Neural progenitor cell (in vitro differentiated cells): ENCODE data around the gene VAMP7. TPM values are rescaled to one million over a fixed set of nuclear protein-coding genes. Genes with fewer than 3 reads are reported as not detected.
"Not testable (repeated sequence)": the region's sequence is repeated elsewhere in the genome, so short reads cannot be mapped to it uniquely, and the experiment has no call there.

Source experiments
- DNase-seq: peaks from one replicate; pipeline ENCODE4 v3.0.0-alpha.2; 2016; ENCODE audit warnings: low spot score
- H2AFZ ChIP-seq: fragments of 200-600 bp; sonication (generic); replicated peaks from 2 replicates; pipeline ENCODE4 v1.6.1; 2016; ENCODE audit warnings: antibody characterized with exemption
- H3F3A ChIP-seq: fragments of 200-600 bp; sonication (generic); 2 replicates; pipeline ENCODE4 v1.6.1; 2016; ENCODE audit warnings: antibody characterized with exemption, low read depth
- H3K27ac ChIP-seq: fragments of 200-600 bp; sonication (generic); 2 replicates; pipeline ENCODE4 v1.5.1; 2016; ENCODE audit warnings: mild to moderate bottlenecking
- H3K27me3 ChIP-seq: fragments of 200-600 bp; sonication (generic); 2 replicates; pipeline ENCODE4 v1.6.1; 2016; ENCODE audit warnings: mild to moderate bottlenecking, moderate library complexity
- H3K36me3 ChIP-seq: fragments of 200-600 bp; sonication (generic); 2 replicates; pipeline ENCODE4 v1.5.1; 2016
- H3K4me1 ChIP-seq: fragments of 200-600 bp; sonication (generic); 2 replicates; pipeline ENCODE4 v1.6.1; 2016; ENCODE audit warnings: mixed run types
- H3K4me2 ChIP-seq: fragments of 200-600 bp; sonication (generic); 2 replicates; pipeline ENCODE4 v1.6.1; 2016
- H3K4me3 ChIP-seq: fragments of 200-600 bp; sonication (generic); 2 replicates; pipeline ENCODE4 v1.5.1; 2016
- H3K79me2 ChIP-seq: fragments of 200-600 bp; sonication (generic); 2 replicates; pipeline ENCODE4 v1.6.1; 2016; ENCODE audit warnings: low read depth
- H3K9ac ChIP-seq: fragments of 200-600 bp; sonication (generic); 2 replicates; pipeline ENCODE4 v1.6.1; 2016
- H3K9me3 ChIP-seq: fragments of 200-600 bp; sonication (generic); 2 replicates; pipeline ENCODE4 v1.5.1; 2016; ENCODE audit warnings: low read depth
- H4K20me1 ChIP-seq: fragments of 200-600 bp; sonication (generic); 2 replicates; pipeline ENCODE4 v1.6.1; 2016; ENCODE audit warnings: low read depth
- H3K27ac Mint-ChIP-seq: 3 replicates; pipeline ENCODE4 v1.8.0; 2021; ENCODE audit warnings: mixed read lengths
- H3K27me3 Mint-ChIP-seq: 2 replicates; pipeline ENCODE4 v1.8.0; 2022; ENCODE audit warnings: low read depth, mild to moderate bottlenecking, inconsistent platforms, moderate library complexity, mixed read lengths; ENCODE audit not compliant: insufficient read depth
- H3K36me3 Mint-ChIP-seq: 3 replicates; pipeline ENCODE4 v1.8.0; 2021; ENCODE audit warnings: mixed read lengths
- H3K4me1 Mint-ChIP-seq: 3 replicates; pipeline ENCODE4 v1.8.0; 2021; ENCODE audit warnings: mixed read lengths
- H3K4me3 Mint-ChIP-seq: 3 replicates; pipeline ENCODE4 v1.8.0; 2021; ENCODE audit warnings: mild to moderate bottlenecking, moderate library complexity, mixed read lengths
- H3K9me3 Mint-ChIP-seq: 3 replicates; pipeline ENCODE4 v1.8.0; 2020; ENCODE audit warnings: mixed read lengths
- EZH2 ChIP-seq: fragments of 200-600 bp; sonication (generic); IDR thresholded peaks from 2 replicates; pipeline ENCODE4 v1.6.1; 2017; ENCODE audit warnings: antibody characterized with exemption, mild to moderate bottlenecking, moderate library complexity
- EZH2phosphoT487 ChIP-seq: fragments of 200-600 bp; sonication (generic); IDR thresholded peaks from 2 replicates; pipeline ENCODE4 v1.6.1; 2017; ENCODE audit warnings: antibody characterized with exemption
- total RNA-seq: library from RNA; depleted of rRNA; stranded (reverse); fragments of >200 nt; gene quantifications from 2 replicates; pipeline ENCODE4 v1.2.3, GENCODE V29; 2015; ENCODE audit warnings: low replicate concordance
- TF ChIP-seq, protein P1 (sequence below): fragments of 200-600 bp; sonication (generic); IDR thresholded peaks from 2 replicates; pipeline ENCODE4 v1.5.1; 2017; ENCODE audit warnings: antibody characterized with exemption, mild to moderate bottlenecking

The VAMP7 gene
- total RNA-seq, 1 donor from 2014 or later = 43.8 TPM

- Histone ChIP-seq H3K27me3 (no peaks in the 10 kb centered on the region), H2AFZ (no peak overlapping the region), H3F3A (no peaks in the 10 kb centered on the region), H3K9me3 (peaks cover 3% of the 10 kb centered on the region), H3K27ac (no peak overlapping the region), H3K4me2 (no peak overlapping the region), H3K4me1 (no peaks in the 10 kb centered on the region), H3K4me3 (no peak overlapping the region), H3K36me3 (no peaks in the 10 kb centered on the region), H3K9ac (no peak overlapping the region), H3K79me2 (no peaks in the 10 kb centered on the region), H4K20me1 (no peaks in the 10 kb centered on the region)
- no peaks in the 10 kb centered on the region for H3K4me1 Mint-ChIP-seq
- H3K36me3 Mint-ChIP-seq = no peaks in the 10 kb centered on the region
- H3K4me3 Mint-ChIP-seq = no peak overlapping the region
- TF ChIP-seq, protein P1, sequence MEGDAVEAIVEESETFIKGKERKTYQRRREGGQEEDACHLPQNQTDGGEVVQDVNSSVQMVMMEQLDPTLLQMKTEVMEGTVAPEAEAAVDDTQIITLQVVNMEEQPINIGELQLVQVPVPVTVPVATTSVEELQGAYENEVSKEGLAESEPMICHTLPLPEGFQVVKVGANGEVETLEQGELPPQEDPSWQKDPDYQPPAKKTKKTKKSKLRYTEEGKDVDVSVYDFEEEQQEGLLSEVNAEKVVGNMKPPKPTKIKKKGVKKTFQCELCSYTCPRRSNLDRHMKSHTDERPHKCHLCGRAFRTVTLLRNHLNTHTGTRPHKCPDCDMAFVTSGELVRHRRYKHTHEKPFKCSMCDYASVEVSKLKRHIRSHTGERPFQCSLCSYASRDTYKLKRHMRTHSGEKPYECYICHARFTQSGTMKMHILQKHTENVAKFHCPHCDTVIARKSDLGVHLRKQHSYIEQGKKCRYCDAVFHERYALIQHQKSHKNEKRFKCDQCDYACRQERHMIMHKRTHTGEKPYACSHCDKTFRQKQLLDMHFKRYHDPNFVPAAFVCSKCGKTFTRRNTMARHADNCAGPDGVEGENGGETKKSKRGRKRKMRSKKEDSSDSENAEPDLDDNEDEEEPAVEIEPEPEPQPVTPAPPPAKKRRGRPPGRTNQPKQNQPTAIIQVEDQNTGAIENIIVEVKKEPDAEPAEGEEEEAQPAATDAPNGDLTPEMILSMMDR = no peak
- no peak for TF ChIP-seq EZH2
- TF ChIP-seq EZH2phosphoT487 = no peak
- H3K9me3 Mint-ChIP-seq = peaks cover 15% of the 10 kb centered on the region
- H3K27ac Mint-ChIP-seq = no peak overlapping the region
- DNase-seq = no peak
- H3K27me3 Mint-ChIP-seq = peaks cover 6% of the 10 kb centered on the region
These were observed 87.1 kb downstream of the VAMP7 start for GRCh38 chrX:155968326-155968661.

DNA sequence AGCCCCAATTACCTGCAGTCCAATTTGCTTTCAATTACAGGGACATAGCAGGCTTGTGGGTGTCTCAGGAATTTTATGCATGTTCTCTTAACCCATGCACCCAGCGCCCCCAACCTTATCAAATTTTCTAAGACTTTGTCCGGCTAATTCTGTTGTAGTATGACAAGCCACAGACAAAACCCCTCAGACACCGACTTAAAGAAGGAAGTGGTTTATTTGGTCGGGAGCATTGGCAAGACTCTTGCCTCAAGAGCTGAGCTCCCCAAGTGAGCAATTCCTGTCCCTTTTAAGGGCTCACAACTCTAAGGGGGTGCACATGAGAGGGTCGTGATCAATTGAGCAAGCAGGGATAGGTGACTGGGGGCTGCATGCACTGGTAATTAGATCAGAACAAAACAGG is 87.6 kb downstream of the VAMP7 start:
- H3K9me3 ChIP-seq = peaks cover 3% of the 10 kb centered on the region
- no peaks in the 10 kb centered on the region for H3K4me1 Mint-ChIP-seq
- H3K4me2 ChIP-seq = no peak overlapping the region
- H3K4me1 ChIP-seq = no peaks in the 10 kb centered on the region
- H3K27me3 Mint-ChIP-seq = peaks cover 4% of the 10 kb centered on the region
- no peak for TF ChIP-seq EZH2
- TF ChIP-seq, protein P1 = no peak
- no peak for TF ChIP-seq EZH2phosphoT487
- no peaks in the 10 kb centered on the region for H3K79me2 ChIP-seq
- no peak for DNase-seq
- no peak overlapping the region for H3K4me3 Mint-ChIP-seq
- H2AFZ ChIP-seq = no peak overlapping the region
- H3K36me3 ChIP-seq = no peaks in the 10 kb centered on the region
- no peak overlapping the region for H3K27ac Mint-ChIP-seq
- no peak overlapping the region for H3K27ac ChIP-seq
- no peaks in the 10 kb centered on the region for H4K20me1 ChIP-seq
- no peaks in the 10 kb centered on the region for H3F3A ChIP-seq
- H3K9ac ChIP-seq = no peak overlapping the region
- no peaks in the 10 kb centered on the region for H3K27me3 ChIP-seq
- peaks cover 14% of the 10 kb centered on the region for H3K9me3 Mint-ChIP-seq
- H3K36me3 Mint-ChIP-seq = no peaks in the 10 kb centered on the region
- H3K4me3 ChIP-seq = no peak overlapping the region

- H3K27me3 ChIP-seq, H2AFZ ChIP-seq, H3K4me1 Mint-ChIP-seq, H3K36me3 Mint-ChIP-seq, H3K27ac Mint-ChIP-seq, H3K9me3 ChIP-seq, H3K79me2 ChIP-seq, H4K20me1 ChIP-seq, H3K36me3 ChIP-seq, H3K4me3 Mint-ChIP-seq, H3K4me2 ChIP-seq, H3K4me3 ChIP-seq, H3K27me3 Mint-ChIP-seq, H3K9ac ChIP-seq, H3K4me1 ChIP-seq, H3F3A ChIP-seq, H3K27ac ChIP-seq: not testable (repeated sequence)
- peak; percentile 4 for DNase-seq
- TF ChIP-seq, protein P1 = peak; percentile 38
- H3K9me3 Mint-ChIP-seq = peaks cover 15% of the 10 kb centered on the region
These were observed 90.5 kb downstream of the VAMP7 start for GRCh38 chrX:155971658-155972057.

DNA sequence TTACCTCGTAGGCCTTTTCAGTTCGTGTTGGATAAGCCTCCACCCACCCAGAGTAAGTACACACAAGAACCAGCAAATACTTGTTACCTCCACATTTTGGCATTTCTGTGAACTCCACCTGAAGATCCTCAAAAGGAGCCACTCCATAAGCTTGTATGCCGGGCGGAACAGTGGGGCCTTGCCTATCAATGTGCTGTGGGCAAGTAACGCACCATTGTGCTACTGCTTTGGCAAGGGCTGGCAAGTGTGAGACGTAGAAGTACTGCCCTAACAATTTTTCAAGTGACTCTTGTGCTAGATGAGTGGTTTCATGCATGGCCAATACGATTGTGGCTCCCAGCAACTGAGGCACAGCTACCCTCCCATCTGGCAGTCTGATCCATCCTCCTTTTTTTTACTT is 91.1 kb downstream of the VAMP7 start:
- not testable (repeated sequence) for H3K9me3 ChIP-seq, H3K36me3 Mint-ChIP-seq, H3K4me3 Mint-ChIP-seq, H4K20me1 ChIP-seq, H3K27ac ChIP-seq, DNase-seq, H3K4me1 ChIP-seq, H3K27ac Mint-ChIP-seq, H3K9ac ChIP-seq, H3K4me2 ChIP-seq, H3K4me1 Mint-ChIP-seq, H3K27me3 ChIP-seq, H3K27me3 Mint-ChIP-seq, H3K79me2 ChIP-seq, H3F3A ChIP-seq, H2AFZ ChIP-seq, H3K4me3 ChIP-seq, H3K36me3 ChIP-seq
- H3K9me3 Mint-ChIP-seq = peaks cover 17% of the 10 kb centered on the region
